GM12891 (cell line): Measurements from ENCODE around the gene CD244.

Experiments used
- PAX5 ChIP-seq: IDR thresholded peaks from 2 replicates; pipeline ENCODE4 v1.6.1; 2011; ENCODE audit warnings: low read length, moderate library complexity, mild to moderate bottlenecking; ENCODE audit not compliant: insufficient read depth, severe bottlenecking
- POLR2A ChIP-seq: IDR thresholded peaks from 2 replicates; pipeline ENCODE4 v1.6.1; 2011; ENCODE audit warnings: low read depth, low read length, control low read depth
- POLR2AphosphoS5 ChIP-seq: IDR thresholded peaks from 2 replicates; pipeline ENCODE4 v1.6.1; 2011; ENCODE audit warnings: low read depth, low read length, control low read depth
- POU2F2 ChIP-seq: IDR thresholded peaks from 2 replicates; pipeline ENCODE4 v1.6.1; 2011; ENCODE audit warnings: low read depth, mild to moderate bottlenecking, control low read depth, low read length, moderate library complexity
- SPI1 ChIP-seq: IDR thresholded peaks from 2 replicates; pipeline ENCODE4 v1.6.1; 2011; ENCODE audit warnings: low read depth, low read length, control low read depth
- TAF1 ChIP-seq: IDR thresholded peaks from 2 replicates; pipeline ENCODE4 v1.6.1; 2011; ENCODE audit warnings: low read depth, low read length, control low read depth

DNA sequence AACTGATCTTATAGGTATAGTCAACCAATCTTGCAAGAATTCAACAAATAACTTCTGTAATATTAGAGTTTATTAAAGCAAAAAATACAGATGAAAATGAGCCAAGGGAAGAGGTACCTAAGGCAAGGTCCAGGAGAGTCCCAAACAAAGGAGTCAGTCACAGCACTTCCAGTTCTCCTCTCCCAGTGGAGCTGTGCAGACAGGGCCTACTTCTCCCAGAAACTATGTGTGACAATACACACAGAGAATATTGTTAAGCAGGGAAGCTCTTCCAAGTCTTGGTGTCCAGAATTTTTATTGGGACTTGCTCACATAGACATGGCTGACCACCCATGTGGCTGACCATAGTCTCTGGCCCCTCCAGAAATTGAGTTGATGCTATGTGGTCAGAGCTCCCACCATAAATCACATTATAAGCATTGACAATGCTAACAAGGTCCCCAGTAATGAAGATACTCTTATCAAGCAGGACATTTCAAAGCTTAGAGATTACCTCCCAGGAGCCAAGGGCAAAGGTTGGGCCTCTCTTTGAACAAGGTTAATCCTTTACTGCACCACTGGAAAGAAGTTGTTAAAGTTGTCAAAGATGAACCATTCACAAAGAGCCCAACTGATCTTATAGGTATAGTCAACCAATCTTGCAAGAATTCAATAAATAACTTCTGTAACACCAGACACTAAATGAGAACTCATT is 3.5 kb upstream of the CD244 start:
- TF ChIP-seq SPI1 (no peak), POLR2A (no peak), POLR2AphosphoS5 (no peak), TAF1 (no peak), PAX5 (no peak), POU2F2 (no peak)
